Activated naive CD4-positive, alpha-beta T cell treated with anti-CD3 and anti-CD28 coated beads, Interleukin-2, amount 50 U/mL, for 24 hours (primary cell): ENCODE data around the gene UBE2C.
"Not testable (repeated sequence)": the region's sequence is repeated elsewhere in the genome, so short reads cannot be mapped to it uniquely, and the experiment has no call there.

Source experiments
- H3K27ac Mint-ChIP-seq: one replicate; pipeline ENCODE4 v1.8.0; 2021; ENCODE audit warnings: mild to moderate bottlenecking, mixed read lengths
- H3K27me3 Mint-ChIP-seq: one replicate; pipeline ENCODE4 v1.8.0; 2021; ENCODE audit warnings: mixed read lengths
- H3K36me3 Mint-ChIP-seq: one replicate; pipeline ENCODE4 v1.8.0; 2021; ENCODE audit warnings: mixed read lengths
- H3K4me1 Mint-ChIP-seq: one replicate; pipeline ENCODE4 v1.8.0; 2021; ENCODE audit warnings: mixed read lengths
- H3K4me3 Mint-ChIP-seq: one replicate; pipeline ENCODE4 v1.8.0; 2021; ENCODE audit warnings: mild to moderate bottlenecking, mixed read lengths
- H3K9me3 Mint-ChIP-seq: one replicate; pipeline ENCODE4 v1.8.0; 2021; ENCODE audit warnings: mixed read lengths

UBE2C gene

DNA sequence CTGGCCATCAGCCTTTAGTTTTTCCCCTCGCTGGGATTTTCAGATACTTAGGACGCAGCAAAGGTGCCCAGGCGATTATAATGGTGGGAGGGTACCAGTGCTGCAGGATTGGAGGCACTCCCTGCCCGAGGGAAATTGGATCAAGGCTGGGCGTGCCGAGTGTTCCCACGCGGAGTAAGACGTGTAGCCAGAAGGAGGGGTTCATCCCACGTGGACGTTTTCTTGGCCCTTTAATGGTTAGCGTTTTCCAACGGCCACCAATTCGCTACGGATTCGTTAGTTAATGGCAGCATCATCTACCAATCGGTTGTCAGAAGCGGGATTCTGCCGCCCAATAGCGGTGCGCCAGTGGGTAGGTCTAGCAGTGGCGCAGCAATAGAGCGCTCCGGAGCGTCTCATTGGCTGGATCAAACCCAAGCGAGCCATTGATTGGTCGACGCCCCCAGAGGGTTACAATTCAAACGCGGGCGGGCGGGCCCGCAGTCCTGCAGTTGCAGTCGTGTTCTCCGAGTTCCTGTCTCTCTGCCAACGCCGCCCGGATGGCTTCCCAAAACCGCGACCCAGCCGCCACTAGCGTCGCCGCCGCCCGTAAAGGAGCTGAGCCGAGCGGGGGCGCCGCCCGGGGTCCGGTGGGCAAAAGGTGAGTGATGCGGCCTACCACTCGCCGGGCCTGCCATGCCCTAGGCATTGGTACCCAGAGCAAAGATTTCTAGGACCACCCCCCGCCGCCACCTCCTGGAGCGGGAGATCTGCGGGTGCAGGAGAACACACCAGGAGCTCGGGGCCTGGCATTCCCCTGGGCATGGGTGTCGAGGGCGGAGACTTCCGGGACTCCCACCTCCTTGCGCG, at the start of gene UBE2C:
TSS of gene UBE2C (plus strand) at position 488 of the 849 bp plus-strand sequence. CDS start at position 540, 52 bp downstream.
- H3K27me3 Mint-ChIP-seq = no peaks in the 10 kb centered on the region
- H3K27ac Mint-ChIP-seq = peak within 1 kb of the TSS; percentile 68
- H3K9me3 Mint-ChIP-seq = no peaks in the 10 kb centered on the region
- H3K4me1 Mint-ChIP-seq = peaks cover 13% of the 10 kb centered on the region
- H3K4me3 Mint-ChIP-seq = peak within 1 kb of the TSS; percentile 83
- peaks cover 13% of the 10 kb centered on the region for H3K36me3 Mint-ChIP-seq

DNA sequence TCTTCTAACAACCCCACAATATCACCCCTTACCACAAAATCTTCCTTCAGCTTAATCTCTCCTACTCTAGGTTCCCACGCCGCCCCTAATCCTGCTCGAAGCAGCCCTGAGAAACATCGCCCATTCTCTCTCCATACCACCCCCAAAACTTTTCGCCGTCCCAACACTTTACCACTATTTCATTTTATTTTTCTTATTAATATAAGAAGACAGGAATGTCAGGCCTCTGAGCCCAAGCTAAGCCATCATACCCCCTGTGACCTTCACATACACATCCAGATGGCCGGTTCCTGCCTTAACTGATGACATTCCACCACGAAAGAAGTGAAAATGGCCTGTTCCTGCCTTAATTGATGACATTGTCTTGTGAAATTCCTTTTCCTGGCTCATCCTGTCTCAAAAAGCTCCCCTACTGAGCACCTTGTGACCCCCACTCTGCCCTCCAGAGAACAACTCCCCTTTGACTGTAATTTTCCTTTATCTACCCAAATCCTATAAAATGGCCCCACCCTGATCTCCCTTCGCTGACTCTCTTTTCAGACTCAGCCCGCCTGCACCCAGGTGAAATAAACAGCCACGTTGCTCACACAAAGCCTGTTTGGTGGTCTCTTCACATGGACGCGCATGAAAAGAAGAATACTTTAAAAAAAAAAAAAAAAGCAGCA, 47.7 kb upstream of the UBE2C start:
- not testable (repeated sequence) for H3K27me3 Mint-ChIP-seq, H3K9me3 Mint-ChIP-seq, H3K27ac Mint-ChIP-seq, H3K4me1 Mint-ChIP-seq, H3K36me3 Mint-ChIP-seq, H3K4me3 Mint-ChIP-seq

DNA sequence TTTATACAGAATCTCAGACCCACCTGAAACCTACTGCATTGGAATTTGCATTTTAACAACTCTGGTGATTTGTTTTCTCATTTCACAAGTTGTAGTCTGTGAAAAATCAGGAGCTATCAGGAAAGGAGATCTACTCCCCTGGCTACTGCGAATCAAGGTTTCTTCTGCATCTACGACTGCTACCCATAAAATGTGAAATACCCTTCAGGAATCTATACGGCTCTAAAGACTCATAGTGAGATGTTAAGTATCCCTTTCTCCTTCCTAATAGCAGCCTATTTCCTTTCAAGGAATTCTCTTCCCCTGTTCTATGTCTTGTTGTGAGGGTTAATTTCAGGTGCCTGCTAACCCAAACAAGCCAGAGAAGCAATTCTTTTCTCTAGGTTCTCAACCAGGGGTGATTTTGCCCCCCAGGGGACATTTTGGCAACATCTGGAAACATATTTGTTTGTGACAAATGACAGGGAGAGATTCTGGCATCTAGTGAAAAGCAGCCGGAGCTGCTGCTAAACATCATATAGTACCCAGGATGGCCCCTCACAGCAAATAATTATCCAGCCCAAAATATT, 47.1 kb upstream of the UBE2C start:
- H3K36me3 Mint-ChIP-seq = no peaks in the 10 kb centered on the region
- H3K9me3 Mint-ChIP-seq = no peaks in the 10 kb centered on the region
- no peaks in the 10 kb centered on the region for H3K27me3 Mint-ChIP-seq
- no peak overlapping the region for H3K4me3 Mint-ChIP-seq
- no peaks in the 10 kb centered on the region for H3K4me1 Mint-ChIP-seq
- no peak overlapping the region for H3K27ac Mint-ChIP-seq

DNA sequence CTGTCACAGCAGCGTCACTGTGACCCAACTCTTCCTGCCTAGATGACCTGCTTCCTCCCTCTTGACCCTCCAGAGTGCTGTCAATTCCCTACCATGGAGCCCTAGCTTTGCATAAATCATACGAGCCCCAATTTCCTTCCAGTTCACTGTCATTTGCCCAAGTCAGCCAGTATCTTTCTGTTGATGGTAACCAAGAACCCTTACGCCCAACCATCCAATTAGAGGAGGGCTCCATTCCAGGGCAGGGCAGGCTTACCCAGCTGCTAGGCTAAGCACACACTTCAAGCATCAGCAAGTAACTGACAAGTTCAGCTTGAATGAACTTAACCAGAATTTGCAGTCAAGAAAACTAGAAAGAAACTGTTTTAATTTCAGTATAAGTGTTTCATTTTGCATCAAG, 46.5 kb upstream of the UBE2C start:
- Mint-ChIP-seq H3K4me3 (no peak overlapping the region), H3K27ac (no peak overlapping the region), H3K27me3 (no peaks in the 10 kb centered on the region), H3K9me3 (no peaks in the 10 kb centered on the region), H3K36me3 (no peaks in the 10 kb centered on the region), H3K4me1 (peaks cover 2% of the 10 kb centered on the region)

DNA sequence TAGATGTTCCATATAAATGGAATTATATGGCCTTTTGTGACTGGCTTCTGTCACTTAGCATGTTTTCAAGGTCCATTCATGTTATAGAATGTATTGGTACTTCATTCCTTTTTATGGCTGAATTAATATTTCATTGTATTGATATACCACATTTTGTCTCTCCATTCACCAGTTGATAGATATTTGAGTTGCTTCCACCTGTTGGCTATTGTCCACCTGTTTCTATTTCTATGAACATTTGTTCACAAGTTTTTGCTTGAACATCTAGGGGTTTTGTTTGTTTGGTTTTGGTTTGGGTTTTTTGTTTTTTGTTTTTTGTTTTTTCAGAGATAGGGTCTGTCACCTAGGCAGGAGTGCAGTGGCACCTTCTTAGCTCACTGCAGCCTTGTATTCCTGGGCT, 44.0 kb upstream of the UBE2C start:
- H3K9me3 Mint-ChIP-seq = no peaks in the 10 kb centered on the region
- H3K4me1 Mint-ChIP-seq = peaks cover 4% of the 10 kb centered on the region
- no peaks in the 10 kb centered on the region for H3K27me3 Mint-ChIP-seq
- no peak overlapping the region for H3K4me3 Mint-ChIP-seq
- no peak overlapping the region for H3K27ac Mint-ChIP-seq
- H3K36me3 Mint-ChIP-seq = no peaks in the 10 kb centered on the region

DNA sequence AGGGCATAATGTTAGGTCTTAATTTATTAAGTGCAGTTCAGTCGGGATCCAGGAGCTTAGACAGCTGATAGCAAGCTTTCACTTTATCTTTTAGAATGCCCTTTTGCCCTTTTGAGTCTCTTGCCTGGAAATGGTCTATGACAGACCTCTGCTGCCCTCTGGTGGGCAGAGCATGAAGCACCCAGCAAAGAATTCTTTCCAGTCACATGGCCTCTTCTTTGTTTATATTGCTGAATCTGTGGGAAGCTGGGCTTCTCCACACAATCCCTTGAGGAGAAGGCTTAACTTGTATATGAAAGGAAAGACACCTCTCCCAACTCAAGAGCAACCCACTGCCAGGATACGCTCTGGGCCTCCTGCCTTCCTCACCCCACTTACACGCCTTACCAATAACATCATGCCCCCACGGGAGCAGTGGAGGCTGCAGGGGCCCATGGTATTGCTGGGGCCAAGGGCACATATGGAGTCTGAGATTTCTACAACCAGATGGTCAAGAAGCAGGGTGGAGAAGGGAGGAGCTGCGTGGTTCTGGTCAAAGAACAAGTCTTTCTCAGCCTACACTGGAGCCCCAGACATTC, 41.2 kb upstream of the UBE2C start:
- peaks cover 4% of the 10 kb centered on the region for H3K4me1 Mint-ChIP-seq
- no peaks in the 10 kb centered on the region for H3K36me3 Mint-ChIP-seq
- no peaks in the 10 kb centered on the region for H3K9me3 Mint-ChIP-seq
- H3K27ac Mint-ChIP-seq = peak overlapping the region; percentile 62
- H3K27me3 Mint-ChIP-seq = peaks cover 3% of the 10 kb centered on the region
- H3K4me3 Mint-ChIP-seq = no peak overlapping the region

DNA sequence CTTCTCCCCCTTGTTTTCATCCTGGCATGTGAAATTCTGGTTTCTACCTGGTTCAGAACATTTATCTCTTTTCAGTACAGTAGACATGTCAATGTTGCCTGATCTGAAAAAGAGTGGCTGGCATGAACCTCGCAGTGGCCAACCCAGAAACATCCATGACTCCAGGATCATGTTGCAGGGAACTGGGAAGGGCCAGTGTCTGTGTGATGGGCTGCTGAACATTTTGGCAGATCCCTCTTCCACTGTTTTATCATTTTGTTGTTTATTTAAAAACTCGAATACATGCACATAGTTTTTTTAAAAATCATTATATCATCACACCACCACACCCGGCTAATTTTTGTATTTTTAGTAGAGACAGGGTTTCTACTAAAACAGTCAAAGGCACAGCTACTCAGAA, 39.8 kb upstream of the UBE2C start:
- H3K4me1 Mint-ChIP-seq = peaks cover 4% of the 10 kb centered on the region

DNA sequence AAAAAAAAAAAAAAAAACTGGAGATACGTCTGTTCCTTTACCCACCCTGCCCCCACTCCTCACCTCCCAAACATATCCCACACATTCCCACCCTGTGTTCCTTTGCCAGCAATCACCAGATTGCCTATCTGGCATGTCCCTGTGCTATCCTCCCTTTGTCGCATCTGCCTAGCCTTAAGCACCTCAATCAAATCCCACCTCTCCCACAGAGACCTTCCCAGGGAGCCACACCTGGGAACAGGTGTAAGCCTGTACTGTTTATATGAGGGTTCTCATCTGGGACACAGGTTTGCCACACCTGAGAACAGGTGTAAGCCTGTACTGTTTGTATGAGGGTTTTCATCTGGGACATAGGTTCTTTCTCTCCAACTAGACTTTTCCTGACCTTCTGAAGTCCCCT, 37.5 kb upstream of the UBE2C start:
- Mint-ChIP-seq H3K4me3 (no peak overlapping the region), H3K9me3 (no peaks in the 10 kb centered on the region), H3K4me1 (peaks cover 4% of the 10 kb centered on the region), H3K27ac (no peak overlapping the region), H3K27me3 (peaks cover 3% of the 10 kb centered on the region), H3K36me3 (no peaks in the 10 kb centered on the region)

More for the DNA sequence above, 39.8 kb upstream of the UBE2C start:
- H3K27ac Mint-ChIP-seq = no peak overlapping the region
- H3K36me3 Mint-ChIP-seq = no peaks in the 10 kb centered on the region
- no peaks in the 10 kb centered on the region for H3K9me3 Mint-ChIP-seq
- H3K4me3 Mint-ChIP-seq = no peak overlapping the region
- H3K27me3 Mint-ChIP-seq = peaks cover 3% of the 10 kb centered on the region

DNA sequence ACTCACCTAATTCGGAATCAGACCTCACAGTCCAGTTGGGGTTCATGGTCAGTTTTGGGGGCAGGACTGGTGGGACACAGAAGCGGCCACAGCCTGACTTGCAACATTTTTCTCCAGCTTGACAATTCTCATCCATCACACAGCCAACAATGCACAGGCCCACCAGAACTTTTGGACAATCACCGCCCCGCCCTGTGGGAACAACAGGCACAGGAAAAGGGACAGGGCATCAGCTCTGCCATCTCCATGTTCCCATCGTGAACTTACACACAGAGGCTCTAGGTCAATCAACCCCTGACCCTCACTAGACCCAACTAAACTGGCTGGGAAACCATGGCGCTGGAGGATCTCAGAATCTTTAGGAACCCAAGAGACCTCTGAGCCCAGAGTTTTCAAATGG, 37.0 kb upstream of the UBE2C start:
- H3K4me1 Mint-ChIP-seq = peaks cover 4% of the 10 kb centered on the region
- H3K4me3 Mint-ChIP-seq = no peak overlapping the region
- H3K36me3 Mint-ChIP-seq = no peaks in the 10 kb centered on the region
- H3K27ac Mint-ChIP-seq = no peak overlapping the region
- no peaks in the 10 kb centered on the region for H3K9me3 Mint-ChIP-seq
- peaks cover 3% of the 10 kb centered on the region for H3K27me3 Mint-ChIP-seq

DNA sequence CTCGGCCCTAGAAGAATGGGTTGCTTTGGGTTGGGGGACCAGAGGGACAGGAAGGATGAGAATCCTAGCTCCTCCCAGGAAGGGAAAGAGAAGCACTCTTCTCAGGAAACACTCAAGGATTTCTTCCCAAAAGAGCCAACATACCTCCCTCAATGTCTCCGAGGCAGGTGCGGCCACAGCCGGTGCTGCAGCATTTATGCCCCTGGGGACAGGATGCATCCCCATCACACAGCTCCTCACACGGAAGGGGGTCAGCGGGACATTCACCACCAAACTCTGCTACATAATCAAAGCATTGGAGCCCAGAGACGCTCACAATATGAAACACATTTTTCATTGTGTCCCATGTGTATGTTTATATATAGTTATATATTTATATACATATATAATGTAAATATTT, 35.5 kb upstream of the UBE2C start:
- Mint-ChIP-seq H3K36me3 (no peaks in the 10 kb centered on the region), H3K27ac (no peak overlapping the region), H3K4me1 (no peaks in the 10 kb centered on the region), H3K9me3 (no peaks in the 10 kb centered on the region), H3K27me3 (peaks cover 3% of the 10 kb centered on the region), H3K4me3 (no peak overlapping the region)

DNA sequence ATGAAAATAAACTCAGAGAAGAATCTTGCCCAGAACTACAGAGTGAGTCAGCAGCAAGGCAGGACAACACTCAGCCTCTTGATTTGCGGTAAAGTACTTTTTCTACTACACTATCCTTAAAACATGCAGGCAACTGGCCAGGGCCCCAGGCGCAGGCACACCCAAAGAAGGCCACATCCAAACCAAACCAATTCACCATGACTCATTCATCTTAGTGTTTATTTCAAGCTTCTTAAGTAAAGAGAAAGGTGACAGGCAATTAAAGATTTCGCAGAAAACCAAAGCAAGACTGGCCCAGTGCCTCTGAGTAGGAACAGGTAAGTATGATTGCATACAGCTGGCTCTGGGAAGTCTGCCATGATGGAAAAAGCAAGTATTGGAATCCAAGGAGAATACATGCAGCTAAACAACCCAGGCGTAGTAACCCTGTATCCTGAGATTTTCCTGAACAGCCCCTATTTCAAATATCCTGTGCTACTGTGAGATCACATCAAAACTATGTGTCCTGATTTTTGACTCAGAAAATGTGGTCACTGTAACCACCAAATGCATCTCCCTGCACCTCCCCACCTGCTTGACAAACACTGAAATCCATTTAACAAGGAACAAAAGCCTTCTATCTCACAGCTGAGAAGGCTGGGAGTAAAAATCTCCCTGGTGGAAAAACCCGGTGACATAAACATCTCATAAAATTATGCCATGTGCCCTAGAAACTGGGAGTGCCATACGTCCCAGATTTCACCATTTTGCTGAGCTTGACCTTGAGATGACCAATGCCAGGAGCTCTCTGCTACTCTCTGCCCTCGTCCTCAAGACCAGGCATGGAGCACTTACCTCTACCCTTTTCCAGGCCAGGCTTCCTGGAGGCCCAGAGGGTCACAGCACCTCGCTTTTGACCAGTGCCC, 33.2 kb upstream of the UBE2C start:
- H3K9me3 Mint-ChIP-seq = no peaks in the 10 kb centered on the region
- H3K36me3 Mint-ChIP-seq = no peaks in the 10 kb centered on the region
- H3K27ac Mint-ChIP-seq = no peak overlapping the region

DNA sequence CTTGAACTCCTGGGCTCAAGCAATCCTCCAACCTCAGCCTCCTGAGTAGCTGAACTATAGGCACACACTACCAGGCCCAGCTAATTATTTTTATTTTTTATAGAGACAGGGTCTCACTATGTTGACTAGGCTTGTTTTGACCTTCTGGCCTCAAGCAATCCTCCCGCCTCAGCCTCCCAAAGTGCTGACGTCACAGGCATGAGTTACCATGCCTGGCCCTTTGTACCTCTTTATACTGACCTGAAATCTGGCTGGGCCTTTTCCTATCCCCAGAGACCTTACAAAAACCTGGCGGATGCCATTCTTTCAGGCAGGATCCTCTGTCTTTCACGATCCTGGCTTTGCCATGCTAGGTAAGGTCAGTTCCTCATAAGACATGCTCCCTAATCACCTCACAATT, 32.3 kb upstream of the UBE2C start:
- Mint-ChIP-seq H3K36me3 (no peaks in the 10 kb centered on the region), H3K9me3 (no peaks in the 10 kb centered on the region), H3K27ac (no peak overlapping the region), H3K4me1 (peaks cover 5% of the 10 kb centered on the region), H3K4me3 (no peak overlapping the region), H3K27me3 (no peaks in the 10 kb centered on the region)

More for the DNA sequence above, 33.2 kb upstream of the UBE2C start:
- Mint-ChIP-seq H3K4me1 (peaks cover 5% of the 10 kb centered on the region), H3K4me3 (no peak overlapping the region), H3K27me3 (no peaks in the 10 kb centered on the region)

DNA sequence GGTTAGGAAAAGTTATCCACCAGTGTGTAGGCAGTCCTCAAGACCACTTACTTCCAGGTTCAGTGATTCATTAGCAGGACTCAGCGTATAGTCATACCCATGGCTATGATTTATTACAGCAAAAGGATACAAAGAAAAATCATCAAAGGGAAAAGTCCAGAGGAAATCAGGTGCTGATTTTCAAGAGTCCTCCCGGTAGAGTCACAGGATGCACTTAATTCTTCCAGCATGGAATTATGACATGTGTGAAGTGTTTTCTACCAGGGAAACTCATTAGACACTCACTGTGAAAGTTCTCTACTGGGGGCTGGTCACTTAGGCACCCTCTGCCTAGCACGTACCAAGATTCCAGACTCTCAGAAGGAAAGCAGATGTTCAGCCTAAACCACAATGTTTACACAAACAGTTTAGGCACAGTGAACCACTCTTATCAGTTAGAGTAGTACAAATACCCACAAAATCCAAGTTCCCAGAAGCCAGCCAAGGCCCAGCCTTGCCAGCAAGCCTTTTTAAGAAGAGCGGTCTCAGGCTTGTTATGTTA, 31.0 kb upstream of the UBE2C start:
- Mint-ChIP-seq H3K27me3 (no peaks in the 10 kb centered on the region), H3K4me1 (peaks cover 5% of the 10 kb centered on the region)

DNA sequence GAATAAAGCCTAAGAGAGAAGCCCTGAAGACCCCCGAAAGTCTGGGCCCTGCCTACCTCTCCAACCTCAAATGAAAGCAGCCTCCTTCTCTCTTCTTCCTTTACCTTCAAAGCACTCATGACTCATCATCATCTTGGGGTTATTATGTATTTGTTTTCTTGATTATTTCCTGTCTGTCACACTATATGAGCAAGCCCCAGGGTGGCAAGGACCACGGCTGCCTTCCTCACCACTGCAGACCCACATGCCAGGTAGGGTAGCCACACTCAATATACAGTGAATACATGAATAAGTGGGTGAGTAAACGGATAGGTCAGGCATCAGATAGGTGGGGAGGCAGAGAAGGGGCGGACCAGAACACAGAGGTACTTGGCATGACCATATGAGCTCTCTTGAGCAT, 29.6 kb upstream of the UBE2C start:
- H3K27ac Mint-ChIP-seq = no peak overlapping the region
- H3K27me3 Mint-ChIP-seq = no peaks in the 10 kb centered on the region
- H3K9me3 Mint-ChIP-seq = no peaks in the 10 kb centered on the region
- no peak overlapping the region for H3K4me3 Mint-ChIP-seq
- no peaks in the 10 kb centered on the region for H3K36me3 Mint-ChIP-seq
- H3K4me1 Mint-ChIP-seq = peaks cover 5% of the 10 kb centered on the region

More for the DNA sequence above, 31.0 kb upstream of the UBE2C start:
- Mint-ChIP-seq H3K36me3 (no peaks in the 10 kb centered on the region), H3K9me3 (no peaks in the 10 kb centered on the region), H3K4me3 (no peak overlapping the region), H3K27ac (no peak overlapping the region)
